Skeletal muscle tissue (tissue), 4 donors: ENCODE results near the gene KLHDC8B. TPM values are rescaled to one million over a fixed set of nuclear protein-coding genes. Genes with fewer than 3 reads are reported as not detected.
"Not testable (repeated sequence)": the region's sequence is repeated elsewhere in the genome, so short reads cannot be mapped to it uniquely, and the experiment has no call there.

Experiments
- H3K27ac ChIP-seq: one replicate; pipeline ENCODE4 v1.7.0; 2013; ENCODE audit warnings: mild to moderate bottlenecking, low read depth, low read length, inconsistent platforms
- H3K27me3 ChIP-seq, 3 donors: one replicate each; pipeline ENCODE4 v1.7.0; 2013; ENCODE audit warnings: low read length in 3 of 3; ENCODE audit not compliant: control insufficient read depth in 3 of 3, insufficient read depth in 3 of 3
- H3K36me3 ChIP-seq, 3 donors: one replicate each; pipeline ENCODE4 v1.7.0; 2013; ENCODE audit warnings: low read length in 3 of 3; ENCODE audit not compliant: control insufficient read depth in 3 of 3, insufficient read depth in 3 of 3
- H3K4me1 ChIP-seq, 3 donors: one replicate each; pipeline ENCODE4 v1.7.0; 2013; ENCODE audit warnings: low read length in 3 of 3, mild to moderate bottlenecking in 3 of 3; ENCODE audit not compliant: control insufficient read depth in 3 of 3, insufficient read depth in 3 of 3
- H3K4me3 ChIP-seq, 3 donors: one replicate each; pipeline ENCODE4 v1.7.0; 2013; ENCODE audit warnings: low read length in 3 of 3
- H3K9ac ChIP-seq, 3 donors: one replicate each; pipeline ENCODE4 v1.7.0; 2013; ENCODE audit warnings: low read length in 3 of 3, mild to moderate bottlenecking in 3 of 3, moderate library complexity in 2 of 3, low read depth in 1 of 3
- H3K9me3 ChIP-seq, 3 donors: one replicate each; pipeline ENCODE4 v1.7.0; 2013; ENCODE audit warnings: low read length in 3 of 3; ENCODE audit not compliant: control insufficient read depth in 3 of 3
- total RNA-seq: library from RNA; depleted of rRNA; stranded (reverse); fragments of >200 nt; gene quantifications from one replicate; pipeline ENCODE4 v1.2.3, GENCODE V29; 2014
- donor health status: Osteomylitis.

Gene KLHDC8B
- total RNA-seq, 1 donor from 2014 or later: 83.5 TPM

GRCh38 chr3:49199900-49200281, 28.5 kb downstream of the KLHDC8B start:
- Histone ChIP-seq H3K27me3 (no peaks in the 10 kb centered on the region), H3K9ac (peak overlapping the region; percentile 70 to 81 (median 77)), H3K36me3 (no peaks in the 10 kb centered on the region), H3K4me3 (peak overlapping the region; percentile 76 to 81 (median 78)), H3K9me3 (no peaks in the 10 kb centered on the region), H3K4me1 (peaks cover 5 to 8% (median 6%) of the 10 kb centered on the region in 3 donors), H3K27ac (peak overlapping the region; percentile 89)

GRCh38 chr3:49213541-49213943, 42.1 kb downstream of the KLHDC8B start:
- Histone ChIP-seq H3K36me3 (peaks cover 0 to 4% (median 0%) of the 10 kb centered on the region in 3 donors), H3K27me3 (no peaks in the 10 kb centered on the region), H3K9me3 (no peaks in the 10 kb centered on the region)

GRCh38 chr3:49213998-49214397, 42.6 kb downstream of the KLHDC8B start:
- Histone ChIP-seq H3K27ac (no peak overlapping the region), H3K9me3 (no peaks in the 10 kb centered on the region), H3K36me3 (peaks cover 0 to 4% (median 0%) of the 10 kb centered on the region in 3 donors), H3K4me3 (no peak overlapping the region), H3K9ac (no peak overlapping the region), H3K27me3 (no peaks in the 10 kb centered on the region), H3K4me1 (peaks cover 4 to 19% (median 14%) of the 10 kb centered on the region in 3 donors)

More at GRCh38 chr3:49213541-49213943, 42.1 kb downstream of the KLHDC8B start:
- no peak overlapping the region for H3K9ac ChIP-seq
- no peak overlapping the region for H3K27ac ChIP-seq
- peaks cover 4 to 15% (median 10%) of the 10 kb centered on the region in 3 donors for H3K4me1 ChIP-seq
- H3K4me3 ChIP-seq: no peak overlapping the region

- H3K36me3 ChIP-seq, H3K27me3 ChIP-seq, H3K27ac ChIP-seq: not testable (repeated sequence)
Observed at GRCh38 chr3:49216687-49217086, 45.3 kb downstream of the KLHDC8B start.

GRCh38 chr3:49217108-49217507, 45.7 kb downstream of the KLHDC8B start:
- not testable (repeated sequence) for H3K36me3 ChIP-seq, H3K9ac ChIP-seq, H3K4me3 ChIP-seq, H3K27me3 ChIP-seq, H3K9me3 ChIP-seq, H3K27ac ChIP-seq
- peaks cover 4 to 21% (median 20%) of the 10 kb centered on the region in 3 donors for H3K4me1 ChIP-seq

More at GRCh38 chr3:49216687-49217086, 45.3 kb downstream of the KLHDC8B start:
- not testable (repeated sequence) for H3K9me3 ChIP-seq, H3K9ac ChIP-seq, H3K4me3 ChIP-seq
- peaks cover 4 to 21% (median 20%) of the 10 kb centered on the region in 3 donors for H3K4me1 ChIP-seq

GRCh38 chr3:49217688-49218470, 46.5 kb downstream of the KLHDC8B start:
- peaks cover 4 to 21% (median 20%) of the 10 kb centered on the region in 3 donors for H3K4me1 ChIP-seq
- no peaks in the 10 kb centered on the region for H3K9me3 ChIP-seq
- H3K27ac ChIP-seq: peak overlapping the region; percentile 91
- peak overlapping the region; percentile 57 to 72 (median 62) for H3K9ac ChIP-seq
- peaks cover 0 to 4% (median 0%) of the 10 kb centered on the region in 3 donors for H3K36me3 ChIP-seq
- H3K4me3 ChIP-seq: peak overlapping the region; percentile 24 to 57 (median 49)
- H3K27me3 ChIP-seq: no peaks in the 10 kb centered on the region

- not testable (repeated sequence) for H3K9me3 ChIP-seq
Observed at GRCh38 chr3:49218471-49218989, 47.1 kb downstream of the KLHDC8B start.

GRCh38 chr3:49219132-49219531, 47.7 kb downstream of the KLHDC8B start:
- Histone ChIP-seq H3K36me3 (peaks cover 0 to under 1% (median 0%) of the 10 kb centered on the region in 3 donors), H3K27me3 (no peaks in the 10 kb centered on the region), H3K27ac (peak overlapping the region; percentile 91), H3K9me3 (no peaks in the 10 kb centered on the region), H3K4me3 (no peak overlapping the region), H3K9ac (peak overlapping the region in 1 of 3 donors; percentile 45), H3K4me1 (peaks cover 4 to 21% (median 20%) of the 10 kb centered on the region in 3 donors)

More at GRCh38 chr3:49218471-49218989, 47.1 kb downstream of the KLHDC8B start:
- H3K36me3 ChIP-seq, H3K27me3 ChIP-seq: not testable (repeated sequence)
- Histone ChIP-seq H3K9ac (peak overlapping the region; percentile 57 to 72 (median 62)), H3K4me3 (peak overlapping the region in 1 of 3 donors; percentile 41), H3K4me1 (peaks cover 4 to 21% (median 20%) of the 10 kb centered on the region in 3 donors), H3K27ac (peak overlapping the region; percentile 91)

GRCh38 chr3:49220985-49221563, 49.7 kb downstream of the KLHDC8B start:
- H3K36me3 ChIP-seq, H3K4me3 ChIP-seq, H3K9me3 ChIP-seq, H3K27ac ChIP-seq, H3K27me3 ChIP-seq, H3K9ac ChIP-seq: not testable (repeated sequence)
- peaks cover 4 to 20% (median 17%) of the 10 kb centered on the region in 3 donors for H3K4me1 ChIP-seq

GRCh38 chr3:49222002-49222401, 50.6 kb downstream of the KLHDC8B start:
- H3K4me3 ChIP-seq: no peak overlapping the region
- H3K27me3 ChIP-seq: no peaks in the 10 kb centered on the region
- H3K9me3 ChIP-seq: peaks cover 0 to under 1% (median 0%) of the 10 kb centered on the region in 3 donors
- no peak overlapping the region for H3K9ac ChIP-seq
- no peak overlapping the region for H3K27ac ChIP-seq
- H3K36me3 ChIP-seq: no peaks in the 10 kb centered on the region
- H3K4me1 ChIP-seq: peaks cover 4 to 20% (median 17%) of the 10 kb centered on the region in 3 donors
